GM12872 (cell line): ENCODE data around the gene SEC24C.

ENCODE experiments used
- CTCF ChIP-seq: IDR thresholded peaks from 3 replicates; pipeline ENCODE4 v1.5.1; 2011; ENCODE audit warnings: low read depth, mild to moderate bottlenecking, low read length, moderate library complexity; ENCODE audit not compliant: insufficient read depth

Gene SEC24C

DNA sequence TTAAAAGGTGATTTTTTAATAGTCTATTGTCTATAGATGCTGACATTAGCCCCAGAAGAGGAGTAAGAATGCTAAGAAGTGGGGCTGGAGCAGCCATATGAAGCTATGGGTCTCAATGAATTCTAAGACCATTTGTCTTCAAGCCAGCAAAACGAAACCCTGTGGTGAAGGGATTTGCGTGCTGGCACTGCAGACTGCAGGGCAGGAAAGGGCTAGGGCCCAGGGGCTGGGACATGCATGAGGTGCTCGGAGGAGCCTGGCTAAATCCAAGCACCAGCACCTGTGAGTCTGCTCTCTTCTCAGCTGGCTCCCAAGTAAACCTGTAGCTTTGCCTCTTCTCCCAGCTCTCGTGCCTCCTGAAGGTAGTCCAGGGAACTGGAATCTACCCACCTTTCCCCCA, 68.5 kb downstream of the SEC24C start:
- no peak for TF ChIP-seq CTCF

GRCh38 chr10:73813333-73813732, 69.2 kb downstream of the SEC24C start:
- TF ChIP-seq CTCF: no peak

GRCh38 chr10:73814276-73814895, 70.2 kb downstream of the SEC24C start:
- no peak for TF ChIP-seq CTCF

DNA sequence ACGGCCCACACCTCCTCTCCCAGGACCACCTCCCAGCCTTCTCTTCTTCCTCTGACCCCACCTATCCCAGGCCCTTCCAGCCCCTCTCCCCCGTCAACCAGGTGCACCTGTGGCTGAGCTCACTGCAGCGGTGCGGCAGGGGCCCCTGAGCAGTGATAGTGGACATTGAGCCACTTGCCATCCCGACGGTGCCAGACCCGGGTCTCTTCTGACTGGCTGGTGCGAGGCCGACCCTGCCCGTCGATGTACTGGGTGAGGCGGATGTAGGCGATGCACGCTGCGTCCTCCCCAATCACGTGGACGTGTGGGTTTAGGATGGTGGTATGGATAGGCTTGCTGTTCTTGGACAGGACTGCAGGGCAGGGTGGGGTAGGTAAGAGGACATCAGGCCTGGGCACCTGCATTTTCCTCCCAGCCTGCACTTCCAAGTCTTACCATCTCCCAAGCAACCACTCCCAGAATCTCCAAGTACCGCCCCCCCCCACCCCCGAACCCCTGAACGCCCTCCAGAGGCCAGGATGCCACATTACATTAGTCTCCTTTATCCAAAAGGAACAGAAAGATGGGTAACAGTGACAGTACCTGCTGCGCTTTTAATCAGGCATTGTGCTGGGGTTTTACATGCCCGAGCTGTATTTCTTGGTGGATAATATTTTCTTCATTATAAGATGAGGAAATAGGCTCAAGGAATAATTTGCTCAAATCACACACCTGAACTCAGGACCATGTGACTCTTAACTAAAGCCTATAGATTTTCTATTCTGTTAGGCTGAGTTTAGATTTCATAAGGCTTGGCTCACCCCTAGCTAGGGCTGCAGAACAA, 70.9 kb downstream of the SEC24C start:
- peak; percentile 29; the same call in 1 of the 3 replicates for TF ChIP-seq CTCF

DNA sequence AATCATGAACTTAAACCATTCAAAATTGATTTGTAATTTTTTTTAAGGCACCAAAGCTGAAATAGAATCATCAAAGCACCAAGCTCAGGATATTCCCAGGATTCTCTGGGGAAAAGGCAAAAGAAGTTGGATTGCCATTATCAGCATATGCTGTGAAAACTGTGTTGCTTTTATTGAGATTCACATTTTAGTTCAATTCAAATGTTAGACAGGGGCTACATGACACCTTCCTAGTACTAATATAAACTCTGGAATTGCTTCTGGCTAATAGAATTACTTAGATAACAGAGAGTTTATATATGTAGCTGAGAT, 71.5 kb downstream of the SEC24C start:
- no peak for TF ChIP-seq CTCF

- TF ChIP-seq CTCF: no peak
These were observed 73.0 kb downstream of the SEC24C start for GRCh38 chr10:73816917-73817729.

- no peak for TF ChIP-seq CTCF
These were observed 73.7 kb downstream of the SEC24C start for GRCh38 chr10:73817826-73818225.
